IMR-90 (cell line): Measurements from ENCODE around the gene PADI6. TPM values are rescaled to one million over a fixed set of nuclear protein-coding genes. Genes with fewer than 3 reads are reported as not detected.

Experiments
- ATAC-seq: fragments of 200-7000 bp; cut with Tn5 transposase; 2 replicates; pipeline ENCODE4 v1.9.1; 2020; ENCODE audit warnings: low read depth, mild to moderate bottlenecking, moderate library complexity
- BruUV-seq: library from RNA; stranded (reverse); fragments of 400-500 nt; replicated peaks from 2 replicates; lab custom pipeline; 2021; lab: Mats Ljungman, UMichigan
- CTCF ChIA-PET: fragments of 300-600 bp; formaldehyde crosslinking; extraction: SDS; loops from one replicate; lab custom pipeline; 2021; ENCODE audit warnings: antibody characterized with exemption; lab: Yijun Ruan, JAX
- POLR2A ChIA-PET: fragments of 300-600 bp; sonication (Branson Sonifier 250); formaldehyde crosslinking; loops from one replicate; lab custom pipeline; 2022; ENCODE audit warnings: antibody characterized with exemption; ENCODE audit not compliant: unreplicated experiment; lab: Charles Lee
- DNase-seq: peaks from one replicate; pipeline ENCODE4 v3.0.0; 2013
- H2AFZ ChIP-seq: replicated peaks from 2 replicates; pipeline ENCODE3; 2013; ENCODE audit warnings: low read length, mild to moderate bottlenecking; ENCODE audit not compliant: poor library complexity
- H2AK5ac ChIP-seq: 2 replicates; pipeline ENCODE4 v1.6.1; 2013; ENCODE audit warnings: low read depth, low read length, inconsistent platforms
- H2AK9ac ChIP-seq: replicated peaks from 2 replicates; pipeline ENCODE3; 2013; ENCODE audit warnings: mild to moderate bottlenecking, low read depth, low read length, moderate library complexity; ENCODE audit not compliant: poor library complexity
- H2BK120ac ChIP-seq: 2 replicates; pipeline ENCODE4 v1.6.1; 2013; ENCODE audit warnings: low read depth, low read length, inconsistent platforms
- H2BK15ac ChIP-seq: 3 replicates; pipeline ENCODE4 v1.6.1; 2013; ENCODE audit warnings: low read depth, low read length, inconsistent platforms
- H2BK20ac ChIP-seq: 2 replicates; pipeline ENCODE4 v1.6.1; 2013; ENCODE audit warnings: low read depth, mild to moderate bottlenecking, inconsistent platforms, low read length, moderate library complexity
- H2BK5ac ChIP-seq: 2 replicates; pipeline ENCODE4 v1.6.1; 2013; ENCODE audit warnings: mild to moderate bottlenecking, low read depth, low read length, inconsistent platforms; ENCODE audit not compliant: poor library complexity, severe bottlenecking
- H3K14ac ChIP-seq: replicated peaks from 2 replicates; pipeline ENCODE4 v1.6.1; 2013; ENCODE audit warnings: low read depth, low read length, inconsistent platforms
- H3K18ac ChIP-seq: 2 replicates; pipeline ENCODE4 v1.6.1; 2013; ENCODE audit warnings: low read depth, low read length, control low read depth
- H3K23ac ChIP-seq: 2 replicates; pipeline ENCODE4 v1.6.1; 2013; ENCODE audit warnings: low read depth, low read length, inconsistent platforms
- H3K27ac ChIP-seq: 2 replicates; pipeline ENCODE4 v1.5.1; 2013; ENCODE audit warnings: mild to moderate bottlenecking, control low read depth, low read length; ENCODE audit not compliant: insufficient read depth
- H3K27me3 ChIP-seq: 2 replicates; pipeline ENCODE4 v1.6.1; 2013; ENCODE audit warnings: low read length; ENCODE audit not compliant: control insufficient read depth, insufficient read depth
- H3K36me3 ChIP-seq: 2 replicates; pipeline ENCODE4 v1.6.1; 2013; ENCODE audit warnings: low read length, mixed read lengths; ENCODE audit not compliant: control insufficient read depth, insufficient read depth
- H3K4ac ChIP-seq: 2 replicates; pipeline ENCODE4 v1.6.1; 2013; ENCODE audit warnings: low read depth, low read length, inconsistent platforms
- H3K4me1 ChIP-seq: 2 replicates; pipeline ENCODE4 v1.6.1; 2013; ENCODE audit warnings: low read length, mixed read lengths; ENCODE audit not compliant: control insufficient read depth, insufficient read depth
- H3K4me2 ChIP-seq: 2 replicates; pipeline ENCODE4 v1.6.1; 2013; ENCODE audit warnings: low read depth, mild to moderate bottlenecking, control low read depth, low read length, moderate library complexity
- H3K4me3 ChIP-seq: 2 replicates; pipeline ENCODE4 v1.5.1; 2013; ENCODE audit warnings: low read depth, mild to moderate bottlenecking, control low read depth, low read length, moderate library complexity; ENCODE audit not compliant: insufficient read depth
- H3K56ac ChIP-seq: 2 replicates; pipeline ENCODE4 v1.6.1; 2013; ENCODE audit warnings: low read length, inconsistent platforms; ENCODE audit not compliant: insufficient read depth; ENCODE audit errors: extremely low read depth
- H3K79me1 ChIP-seq, 2 experiments: 2 replicates each; pipeline ENCODE4 v1.6.1; 2013; ENCODE audit warnings: low read length in 2 of 2, inconsistent platforms in 1 of 2, low read depth in 1 of 2
- H3K9ac ChIP-seq: 2 replicates; pipeline ENCODE4 v1.6.1; 2013; ENCODE audit warnings: low read depth, low read length, control low read depth
- H3K9me1 ChIP-seq: 2 replicates; pipeline ENCODE4 v1.6.1; 2013; ENCODE audit warnings: low read length, inconsistent platforms; ENCODE audit not compliant: insufficient read depth
- H3K9me3 ChIP-seq: 2 replicates; pipeline ENCODE4 v1.6.1; 2013; ENCODE audit warnings: low read length; ENCODE audit not compliant: control insufficient read depth, insufficient read depth
- H4K20me1 ChIP-seq: 2 replicates; pipeline ENCODE4 v1.6.1; 2013; ENCODE audit warnings: low read length, inconsistent platforms; ENCODE audit not compliant: insufficient read depth
- H4K5ac ChIP-seq: 2 replicates; pipeline ENCODE4 v1.6.1; 2013; ENCODE audit warnings: mild to moderate bottlenecking, low read depth, low read length, control low read depth
- H4K8ac ChIP-seq, 2 experiments: 2 replicates each; pipeline ENCODE4 v1.6.1; 2013; ENCODE audit warnings: low read depth in 2 of 2, low read length in 2 of 2, control low read depth in 1 of 2, inconsistent platforms in 1 of 2
- H4K91ac ChIP-seq: 2 replicates; pipeline ENCODE4 v1.6.1; 2013; ENCODE audit warnings: low read depth, low read length, inconsistent platforms; ENCODE audit not compliant: insufficient read depth
- CEBPB ChIP-seq: IDR thresholded peaks from 2 replicates; pipeline ENCODE4 v1.6.1; 2012; ENCODE audit warnings: low read depth, low read length, improper control_type of control experiment
- CHD1 ChIP-seq: IDR thresholded peaks from 2 replicates; pipeline ENCODE4 v1.6.1; 2012; ENCODE audit warnings: low read depth, low read length, improper control_type of control experiment
- CTCF ChIP-seq: conservative IDR thresholded peaks from 2 replicates; pipeline ENCODE4 v1.5.1; 2012; ENCODE audit warnings: mild to moderate bottlenecking, low read depth, low read length, improper control_type of control experiment
- RAD21 ChIP-seq: IDR thresholded peaks from 2 replicates; pipeline ENCODE4 v1.6.1; 2012; ENCODE audit warnings: low read length, improper control_type of control experiment
- RCOR1 ChIP-seq: IDR thresholded peaks from 2 replicates; pipeline ENCODE4 v1.6.1; 2012; ENCODE audit warnings: mild to moderate bottlenecking, low read length, improper control_type of control experiment; ENCODE audit not compliant: insufficient replicate concordance
- RFX5 ChIP-seq: IDR thresholded peaks from 2 replicates; pipeline ENCODE4 v1.8.0; 2012; ENCODE audit warnings: low read depth, mild to moderate bottlenecking, low read length, moderate library complexity
- SMC3 ChIP-seq: fragments of 150-350 bp; IDR thresholded peaks from 2 replicates; pipeline ENCODE4 v1.6.1; 2016; ENCODE audit warnings: low read depth, mild to moderate bottlenecking, antibody characterized with exemption, low read length, moderate library complexity
- whole genome bisulfite sequencing, 2 experiments: methylation state at CpG; one replicate each; pipeline versions ENCODE4 v1.1.5 to v1.1.7; 2013; ENCODE audit warnings: missing lambda C conversion rate in 2 of 2; ENCODE audit not compliant: insufficient read length in 1 of 2; ENCODE audit errors: extremely low coverage in 2 of 2; 5-methylcytosine and 5-hydroxymethylcytosine counted together
- dilution Hi-C: fragments of 300-500 bp; cut with HindIII; formaldehyde crosslinking; loops from one replicate; pipeline ENCODE4 v1.14.3; 2018; ENCODE audit warnings: low sequenced_read_pairs; ENCODE audit not compliant: unreplicated experiment
- in situ Hi-C: fragments of 300-500 bp; cut with MboI; formaldehyde crosslinking; loops from 3 replicates; pipeline ENCODE4 v1.14.3; 2019; ENCODE audit warnings: low sequenced_read_pairs, inconsistent platforms, mixed read lengths
- intact Hi-C: fragments of 100-400 bp; cut with micrococcal nuclease; formaldehyde crosslinking; loops from 2 replicates; pipeline ENCODE4 v1.10.0; 2022
- polyA plus RNA-seq, 3 experiments: library from polyadenylated mRNA; depleted of rRNA; stranded (reverse); fragments of >200 nt; gene quantifications; 2 replicates each; pipeline ENCODE4 v1.2.3, GENCODE V29; 2012; ENCODE audit warnings: low replicate concordance in 1 of 3
- total RNA-seq: library from RNA; depleted of rRNA; stranded (reverse); fragments of >200 nt; gene quantifications from 2 replicates; pipeline ENCODE4 v1.2.3, GENCODE V29; 2012

Gene PADI6
- total and polyA plus RNA-seq, 2 of the 4 experiments (the other 2 are of a cell fraction) = not detected

DNA sequence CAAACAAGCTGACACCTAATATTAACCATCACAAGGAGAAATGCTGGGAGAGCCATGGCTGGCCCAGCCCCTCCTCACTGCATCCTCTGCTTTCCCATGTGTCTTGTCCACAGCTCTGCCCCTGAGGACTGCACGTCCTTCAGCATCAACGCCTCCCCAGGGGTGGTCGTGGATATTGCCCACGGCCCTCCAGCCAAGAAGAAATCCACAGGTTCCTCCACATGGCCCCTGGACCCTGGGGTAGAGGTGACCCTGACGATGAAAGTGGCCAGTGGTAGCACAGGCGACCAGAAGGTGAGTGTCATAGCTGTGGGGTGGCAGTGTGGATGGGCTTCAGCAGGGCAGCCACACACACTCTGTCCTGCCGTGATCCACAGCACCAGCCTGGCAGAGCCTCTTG, 41.1 kb upstream of the PADI6 start:
- Histone ChIP-seq H3K4me3 (no peak overlapping the region), H3K9me3 (peaks cover 2% of the 10 kb centered on the region), H2AK5ac (no peak overlapping the region), H3K27me3 (peaks cover 13% of the 10 kb centered on the region), H2BK20ac (no peak overlapping the region), H2BK15ac (no peak overlapping the region), H3K23ac (no peak overlapping the region), H3K4me2 (no peak overlapping the region), H2AFZ (peak overlapping the region; percentile 14), H2AK9ac (no peak overlapping the region), H3K14ac (no peak overlapping the region), H2BK120ac (no peak overlapping the region), H3K4me1 (no peaks in the 10 kb centered on the region), H4K20me1 (no peaks in the 10 kb centered on the region), H4K8ac (no peak overlapping the region), H4K5ac (no peak overlapping the region), H3K79me1 (no peaks in the 10 kb centered on the region), H3K4ac (no peak overlapping the region), H4K91ac (no peak overlapping the region), H3K56ac (no peak overlapping the region), H3K9ac (no peak overlapping the region), H3K27ac (no peak overlapping the region), H2BK5ac (no peak overlapping the region), H3K36me3 (no peaks in the 10 kb centered on the region), H3K18ac (no peak overlapping the region), H3K9me1 (no peaks in the 10 kb centered on the region)
- ChIA-PET CTCF (no interaction called here), POLR2A (no interaction called here)
- in situ Hi-C loops (no loop called here), dilution Hi-C loops (no loop called here), intact Hi-C loops (loop anchor here (5.0 kb wide), 1 partner anchor 84 kb away; the partner anchor contains the start of gene PADI3)
- DNase-seq = no peak
- no CpG with 5 or more reads among the region's 7 CpGs for WGBS, 2 experiments
- ATAC-seq = no peak
- TF ChIP-seq CTCF (no peak), RAD21 (no peak), CEBPB (no peak), RCOR1 (no peak), RFX5 (no peak), SMC3 (no peak), CHD1 (no peak)
- no TSS peak for BruUV-seq
